Measurements from ENCODE around the gene ST8SIA3.
"Not testable (repeated sequence)": the region's sequence is repeated elsewhere in the genome, so short reads cannot be mapped to it uniquely, and the experiment has no call there.

ST8SIA3 gene

DNA sequence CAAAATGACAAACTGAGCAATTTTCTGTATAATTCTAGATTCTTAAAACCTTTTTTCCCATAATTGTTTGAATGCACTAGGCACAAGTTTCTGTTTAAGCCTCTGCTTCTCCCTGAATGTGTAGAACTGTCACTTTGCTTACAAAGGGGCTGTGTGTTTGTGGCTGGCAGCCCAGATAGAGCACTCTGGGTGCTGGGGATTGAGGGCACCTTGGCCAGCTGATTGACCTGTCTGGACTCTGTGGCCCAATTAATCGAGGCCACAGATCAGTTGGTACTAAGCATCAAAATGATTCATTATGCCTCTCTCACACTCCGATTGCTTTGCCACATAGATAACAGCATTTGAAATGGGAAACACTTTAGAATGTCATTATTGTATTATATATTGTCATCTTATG, 12.1 kb downstream of the ST8SIA3 start:
- Histone ChIP-seq H3K27ac (ENCODE audit: low read length) (no peak overlapping the region), H3K27me3 (ENCODE audit: control insufficient read depth, insufficient read depth, low read length) (no peaks in the 10 kb centered on the region), H3K4me1 (ENCODE audit: control insufficient read depth, insufficient read depth, low read length) (no peaks in the 10 kb centered on the region), H3K9me3 (ENCODE audit: control insufficient read depth, insufficient read depth, low read length) (no peaks in the 10 kb centered on the region), H3K4me3 (ENCODE audit: low read length) (no peak overlapping the region), H3K36me3 (ENCODE audit: control insufficient read depth, insufficient read depth, low read length) (no peaks in the 10 kb centered on the region)
- WGBS (ENCODE audit: insufficient coverage, insufficient read length): no CpG with 5 or more reads among the region's 2 CpGs
- no peak for DNase-seq (ENCODE audit: low read depth, low spot score)

DNA sequence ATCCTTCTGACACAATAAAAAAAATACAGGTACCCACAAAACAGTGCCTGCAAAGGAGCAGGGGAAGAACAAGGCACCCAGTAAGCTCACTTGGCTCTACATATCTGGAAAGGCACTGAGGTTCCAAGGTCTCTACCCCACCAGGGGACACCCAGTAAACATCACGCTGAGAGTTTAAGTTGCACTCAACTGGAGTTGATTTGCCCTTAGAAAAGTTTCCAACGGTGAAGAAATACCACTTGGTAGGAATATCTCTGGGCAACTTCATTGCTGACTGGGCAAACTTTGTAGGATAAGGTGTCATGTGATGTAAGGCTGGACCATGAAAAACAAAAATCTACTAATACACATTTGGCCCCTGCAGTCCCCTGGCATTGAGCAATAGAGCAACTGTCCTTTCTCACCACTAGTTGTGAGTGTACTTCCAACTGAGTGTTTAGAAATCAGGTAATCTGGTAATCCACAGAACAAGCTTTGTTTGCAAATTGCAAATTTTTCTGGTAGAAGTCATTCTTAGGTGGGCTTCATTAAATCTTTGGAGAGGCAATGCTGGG, 14.2 kb downstream of the ST8SIA3 start:
- Histone ChIP-seq H3K4me1 (ENCODE audit: control insufficient read depth, insufficient read depth, low read length) (no peaks in the 10 kb centered on the region), H3K4me3 (ENCODE audit: low read length) (no peak overlapping the region), H3K27ac (ENCODE audit: low read length) (no peak overlapping the region), H3K9me3 (ENCODE audit: control insufficient read depth, insufficient read depth, low read length) (no peaks in the 10 kb centered on the region), H3K36me3 (ENCODE audit: control insufficient read depth, insufficient read depth, low read length) (no peaks in the 10 kb centered on the region), H3K27me3 (ENCODE audit: control insufficient read depth, insufficient read depth, low read length) (no peaks in the 10 kb centered on the region)
- no peak for DNase-seq (ENCODE audit: low read depth, low spot score)
- no CpG with 5 or more reads among the region's 2 CpGs for WGBS (ENCODE audit: insufficient coverage, insufficient read length)

DNA sequence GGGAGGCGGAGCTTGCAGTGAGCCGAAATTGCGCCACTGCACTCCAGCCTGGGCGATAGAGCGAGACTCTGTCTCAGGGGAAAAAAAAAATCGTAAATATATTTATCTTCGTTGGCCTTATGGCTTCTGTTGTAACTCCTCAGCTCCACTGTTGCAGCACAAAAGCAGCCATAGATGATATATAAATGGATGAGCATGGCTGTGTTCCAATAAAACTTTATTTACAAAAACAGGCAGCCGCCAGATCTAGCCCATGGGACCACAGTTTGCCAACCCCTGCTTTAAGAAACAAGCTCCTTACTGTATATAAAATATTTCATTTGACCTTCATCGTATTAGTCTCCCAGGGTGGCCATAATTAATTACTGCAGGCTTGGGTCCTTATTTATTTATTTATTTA, 20.1 kb downstream of the ST8SIA3 start:
- no peak overlapping the region for H3K27ac ChIP-seq (ENCODE audit: low read length)
- no peak for DNase-seq (ENCODE audit: low read depth, low spot score)
- no peaks in the 10 kb centered on the region for H3K4me1 ChIP-seq (ENCODE audit: control insufficient read depth, insufficient read depth, low read length)
- no peaks in the 10 kb centered on the region for H3K27me3 ChIP-seq (ENCODE audit: control insufficient read depth, insufficient read depth, low read length)
- no peak overlapping the region for H3K4me3 ChIP-seq (ENCODE audit: low read length)
- H3K36me3 ChIP-seq (ENCODE audit: control insufficient read depth, insufficient read depth, low read length): no peaks in the 10 kb centered on the region
- no CpG with 5 or more reads among the region's 9 CpGs for WGBS (ENCODE audit: insufficient coverage, insufficient read length)
- no peaks in the 10 kb centered on the region for H3K9me3 ChIP-seq (ENCODE audit: control insufficient read depth, insufficient read depth, low read length)

DNA sequence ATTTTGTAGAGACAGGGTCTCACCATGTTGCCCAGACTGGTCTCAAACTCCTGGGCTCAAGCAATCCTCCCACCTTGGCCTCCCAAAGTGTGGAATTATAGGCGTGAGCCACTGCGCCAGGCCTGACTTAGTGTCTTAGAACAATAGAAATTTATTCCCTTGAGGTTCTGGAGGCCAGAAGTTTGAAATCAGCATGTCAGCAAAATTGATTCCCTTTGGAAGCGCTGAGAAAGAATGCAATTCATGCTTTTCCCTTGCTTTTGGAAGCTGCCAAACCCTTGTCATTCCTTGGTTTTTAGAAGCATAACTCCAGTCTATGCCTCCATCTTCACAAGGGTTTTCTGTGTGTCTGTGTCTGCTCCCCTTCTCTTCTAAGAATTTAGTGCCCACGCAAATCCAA, 20.7 kb downstream of the ST8SIA3 start:
- no peak for DNase-seq (ENCODE audit: low read depth, low spot score)
- Histone ChIP-seq H3K27ac (ENCODE audit: low read length) (no peak overlapping the region), H3K4me3 (ENCODE audit: low read length) (no peak overlapping the region), H3K36me3 (ENCODE audit: control insufficient read depth, insufficient read depth, low read length) (no peaks in the 10 kb centered on the region), H3K27me3 (ENCODE audit: control insufficient read depth, insufficient read depth, low read length) (no peaks in the 10 kb centered on the region), H3K9me3 (ENCODE audit: control insufficient read depth, insufficient read depth, low read length) (no peaks in the 10 kb centered on the region), H3K4me1 (ENCODE audit: control insufficient read depth, insufficient read depth, low read length) (no peaks in the 10 kb centered on the region)
- WGBS (ENCODE audit: insufficient coverage, insufficient read length): no CpG with 5 or more reads among the region's 4 CpGs

DNA sequence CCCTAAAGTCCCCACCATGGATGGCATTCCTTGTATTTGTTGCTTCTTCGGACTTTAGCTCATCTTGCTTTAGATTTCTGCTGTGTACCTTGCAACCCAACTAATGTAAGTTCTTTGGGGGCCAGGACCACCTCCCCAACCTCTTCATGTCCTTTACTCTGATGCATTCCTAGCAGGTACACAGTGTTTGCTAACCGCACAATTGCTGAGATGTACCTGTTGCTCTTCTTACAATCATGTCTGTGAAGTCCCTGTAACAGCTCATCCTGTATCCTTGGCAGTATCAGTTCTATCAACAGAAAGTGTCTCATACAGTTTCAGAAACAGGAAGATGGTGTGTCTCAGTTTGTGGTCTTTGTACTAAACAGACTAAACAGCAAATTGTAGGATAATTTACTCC, 24.1 kb downstream of the ST8SIA3 start:
- Histone ChIP-seq H3K4me3 (ENCODE audit: low read length) (no peak overlapping the region), H3K4me1 (ENCODE audit: control insufficient read depth, insufficient read depth, low read length) (no peaks in the 10 kb centered on the region), H3K9me3 (ENCODE audit: control insufficient read depth, insufficient read depth, low read length) (no peaks in the 10 kb centered on the region), H3K27me3 (ENCODE audit: control insufficient read depth, insufficient read depth, low read length) (no peaks in the 10 kb centered on the region), H3K27ac (ENCODE audit: low read length) (no peak overlapping the region), H3K36me3 (ENCODE audit: control insufficient read depth, insufficient read depth, low read length) (no peaks in the 10 kb centered on the region)
- no peak for DNase-seq (ENCODE audit: low read depth, low spot score)
- WGBS (ENCODE audit: insufficient coverage, insufficient read length): no CpG with 5 or more reads among the region's 2 CpGs

DNA sequence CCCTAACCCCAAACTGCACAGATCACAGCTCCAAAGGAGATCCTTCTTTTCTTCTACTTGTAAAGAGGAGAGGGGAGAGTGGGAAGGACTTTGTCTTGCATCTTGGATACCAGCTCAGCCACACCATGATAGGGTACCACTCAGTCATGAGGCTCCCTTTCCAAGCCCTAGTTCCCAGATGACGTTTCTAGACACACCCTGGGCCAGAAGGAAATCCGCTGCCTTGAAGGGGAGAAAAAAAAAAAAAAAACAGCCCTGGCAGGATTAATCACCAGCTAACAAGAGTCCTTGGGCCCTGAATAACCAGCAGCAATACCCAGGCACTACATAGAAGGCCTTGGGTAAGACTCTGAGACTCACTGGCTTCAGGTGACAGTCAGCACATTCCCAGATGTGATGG, 36.9 kb downstream of the ST8SIA3 start:
- Histone ChIP-seq H3K4me1 (ENCODE audit: control insufficient read depth, insufficient read depth, low read length) (no peaks in the 10 kb centered on the region), H3K9me3 (ENCODE audit: control insufficient read depth, insufficient read depth, low read length) (no peaks in the 10 kb centered on the region), H3K36me3 (ENCODE audit: control insufficient read depth, insufficient read depth, low read length) (no peaks in the 10 kb centered on the region), H3K27me3 (ENCODE audit: control insufficient read depth, insufficient read depth, low read length) (no peaks in the 10 kb centered on the region), H3K4me3 (ENCODE audit: low read length) (no peak overlapping the region), H3K27ac (ENCODE audit: low read length) (no peak overlapping the region)
- no peak for DNase-seq (ENCODE audit: low read depth, low spot score)
- no CpG with 5 or more reads among the region's 2 CpGs for WGBS (ENCODE audit: insufficient coverage, insufficient read length)

DNA sequence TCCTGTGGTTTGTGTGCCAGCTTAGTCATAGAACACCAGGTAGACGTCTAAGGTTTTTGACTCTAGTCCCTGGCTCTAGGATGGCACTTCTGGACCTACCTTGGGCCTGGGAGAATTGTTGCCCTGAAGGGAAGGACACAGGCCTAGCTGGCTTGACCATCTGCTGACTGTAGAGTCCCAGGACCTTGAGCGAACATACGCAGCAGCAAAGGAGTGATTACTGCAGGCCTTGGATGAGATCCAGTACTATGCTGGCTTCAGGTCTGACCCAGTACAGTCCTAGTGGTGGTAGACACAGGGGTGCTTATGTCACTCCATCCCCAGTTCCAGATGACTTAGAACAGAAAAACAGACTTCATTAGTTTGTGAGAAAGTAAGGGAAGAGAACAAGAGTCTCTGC, 37.7 kb downstream of the ST8SIA3 start:
- DNase-seq (ENCODE audit: low read depth, low spot score): no peak
- no peak overlapping the region for H3K27ac ChIP-seq (ENCODE audit: low read length)
- no peaks in the 10 kb centered on the region for H3K4me1 ChIP-seq (ENCODE audit: control insufficient read depth, insufficient read depth, low read length)
- no peaks in the 10 kb centered on the region for H3K27me3 ChIP-seq (ENCODE audit: control insufficient read depth, insufficient read depth, low read length)
- WGBS (ENCODE audit: insufficient coverage, insufficient read length): no CpG with 5 or more reads among the region's 3 CpGs
- H3K9me3 ChIP-seq (ENCODE audit: control insufficient read depth, insufficient read depth, low read length): no peaks in the 10 kb centered on the region
- no peaks in the 10 kb centered on the region for H3K36me3 ChIP-seq (ENCODE audit: control insufficient read depth, insufficient read depth, low read length)
- H3K4me3 ChIP-seq (ENCODE audit: low read length): no peak overlapping the region

DNA sequence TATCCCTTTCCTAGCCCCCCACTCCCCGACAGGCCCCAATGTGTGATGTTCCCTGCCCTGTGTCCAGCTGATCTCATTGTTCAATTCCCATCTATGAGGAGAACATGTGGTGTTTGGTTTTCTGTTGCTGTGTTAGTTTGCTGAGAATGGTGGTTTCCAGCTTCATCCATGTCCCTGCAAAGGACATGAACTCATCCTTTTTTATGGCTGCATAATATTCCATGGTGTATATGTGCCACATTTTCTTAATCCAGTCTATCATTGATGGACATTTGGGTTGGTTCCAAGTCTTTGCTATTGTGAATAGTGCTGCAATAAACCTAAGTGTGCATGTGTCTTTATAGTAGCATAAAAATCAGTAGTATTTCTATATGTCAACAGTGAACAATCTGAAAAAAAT, 42.4 kb downstream of the ST8SIA3 start:
- not testable (repeated sequence) for DNase-seq (ENCODE audit: low read depth, low spot score); H3K9me3 ChIP-seq (ENCODE audit: control insufficient read depth, insufficient read depth, low read length); H3K27ac ChIP-seq (ENCODE audit: low read length); H3K4me1 ChIP-seq (ENCODE audit: control insufficient read depth, insufficient read depth, low read length); H3K27me3 ChIP-seq (ENCODE audit: control insufficient read depth, insufficient read depth, low read length); H3K4me3 ChIP-seq (ENCODE audit: low read length); H3K36me3 ChIP-seq (ENCODE audit: control insufficient read depth, insufficient read depth, low read length)
- WGBS (ENCODE audit: insufficient coverage, insufficient read length): no CpG with 5 or more reads among the region's 1 CpG

DNA sequence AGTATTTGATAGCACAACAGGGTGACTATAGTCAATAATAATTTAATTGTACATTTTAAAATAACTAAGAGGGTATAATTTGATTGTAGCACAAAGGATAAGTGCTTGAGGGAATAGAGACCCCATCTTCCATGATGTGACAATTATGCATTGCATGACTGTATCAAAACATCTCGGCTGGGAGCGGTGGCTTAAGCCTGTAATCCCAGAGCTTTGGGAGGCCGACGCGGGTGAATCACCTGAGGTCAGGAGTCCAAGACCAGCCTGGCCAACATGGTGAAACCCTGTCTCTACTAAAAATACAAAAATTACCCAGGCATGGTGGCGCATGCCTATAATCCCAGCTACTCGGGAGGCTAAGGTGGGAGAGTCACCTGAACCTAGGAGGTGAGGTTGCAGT, 44.5 kb downstream of the ST8SIA3 start:
- H3K4me1 ChIP-seq (ENCODE audit: control insufficient read depth, insufficient read depth, low read length); DNase-seq (ENCODE audit: low read depth, low spot score); H3K36me3 ChIP-seq (ENCODE audit: control insufficient read depth, insufficient read depth, low read length); H3K4me3 ChIP-seq (ENCODE audit: low read length); H3K27ac ChIP-seq (ENCODE audit: low read length); H3K9me3 ChIP-seq (ENCODE audit: control insufficient read depth, insufficient read depth, low read length); H3K27me3 ChIP-seq (ENCODE audit: control insufficient read depth, insufficient read depth, low read length): not testable (repeated sequence)
- no CpG with 5 or more reads among the region's 7 CpGs for WGBS (ENCODE audit: insufficient coverage, insufficient read length)

DNA sequence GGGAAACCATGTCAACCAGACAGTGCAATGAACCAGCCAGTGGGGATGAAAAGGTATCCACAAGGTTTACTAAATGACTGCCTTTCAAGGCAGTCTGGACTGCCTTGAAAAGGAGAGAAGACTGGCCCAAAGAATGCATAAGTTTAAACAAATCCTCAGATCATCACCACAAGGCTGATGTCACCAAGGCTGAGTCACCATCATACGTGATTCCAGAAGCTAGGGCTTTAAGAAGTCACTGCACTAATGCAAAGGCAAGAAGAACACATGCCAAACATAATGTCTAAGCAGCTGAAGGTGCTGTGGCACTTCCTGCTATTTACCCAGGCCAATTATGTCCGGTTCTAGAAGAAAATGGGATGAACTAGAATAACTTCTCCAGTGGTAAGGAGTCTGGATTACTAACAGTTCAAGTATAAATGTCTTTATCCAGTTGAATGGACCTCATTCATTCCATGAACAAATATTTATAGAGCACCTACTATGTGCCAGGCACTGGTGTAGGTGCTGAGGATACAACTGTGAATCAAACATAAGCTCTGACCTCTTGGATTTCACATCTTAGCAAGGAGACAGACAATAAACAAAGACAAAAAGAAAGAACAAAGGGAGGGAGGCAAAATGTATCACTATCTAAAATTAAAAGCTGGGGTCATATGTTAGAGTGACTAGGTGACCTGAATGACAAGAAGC, 45.2 kb downstream of the ST8SIA3 start:
- no peak overlapping the region for H3K4me3 ChIP-seq (ENCODE audit: low read length)
- no peaks in the 10 kb centered on the region for H3K4me1 ChIP-seq (ENCODE audit: control insufficient read depth, insufficient read depth, low read length)
- H3K9me3 ChIP-seq (ENCODE audit: control insufficient read depth, insufficient read depth, low read length): no peaks in the 10 kb centered on the region
- WGBS (ENCODE audit: insufficient coverage, insufficient read length): no CpG with 5 or more reads among the region's 2 CpGs
- DNase-seq (ENCODE audit: low read depth, low spot score): no peak
- no peak overlapping the region for H3K27ac ChIP-seq (ENCODE audit: low read length)
- no peaks in the 10 kb centered on the region for H3K36me3 ChIP-seq (ENCODE audit: control insufficient read depth, insufficient read depth, low read length)
- H3K27me3 ChIP-seq (ENCODE audit: control insufficient read depth, insufficient read depth, low read length): no peaks in the 10 kb centered on the region

DNA sequence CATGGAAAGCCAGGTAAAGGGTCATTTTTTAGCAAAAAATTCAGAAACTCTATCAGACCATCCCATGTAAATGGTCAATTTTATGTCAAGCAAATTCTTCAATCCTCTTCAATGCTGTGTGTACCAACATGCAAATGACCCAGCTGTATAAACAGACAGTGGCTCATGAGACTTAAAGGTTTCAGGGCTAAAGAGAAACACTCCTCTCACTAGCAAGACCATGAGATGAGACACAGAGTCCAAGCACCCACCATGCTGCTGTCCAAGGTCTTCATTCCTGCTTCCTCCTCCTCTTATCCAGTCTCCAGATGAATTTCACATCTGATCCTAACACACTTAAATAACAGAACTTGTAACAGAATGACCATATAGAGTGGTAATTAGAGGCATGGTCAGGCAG, 52.0 kb downstream of the ST8SIA3 start:
- H3K27ac ChIP-seq (ENCODE audit: low read length): no peak overlapping the region
- no peak overlapping the region for H3K4me3 ChIP-seq (ENCODE audit: low read length)
- no peaks in the 10 kb centered on the region for H3K9me3 ChIP-seq (ENCODE audit: control insufficient read depth, insufficient read depth, low read length)
- no peak for DNase-seq (ENCODE audit: low read depth, low spot score)
- H3K4me1 ChIP-seq (ENCODE audit: control insufficient read depth, insufficient read depth, low read length): no peaks in the 10 kb centered on the region
- no peaks in the 10 kb centered on the region for H3K27me3 ChIP-seq (ENCODE audit: control insufficient read depth, insufficient read depth, low read length)
- no peaks in the 10 kb centered on the region for H3K36me3 ChIP-seq (ENCODE audit: control insufficient read depth, insufficient read depth, low read length)
